Activated CD8-positive, alpha-beta memory T cell treated with anti-CD3 and anti-CD28 coated beads, Interleukin-2, amount 10 ng/mL, durations not matched to agents 7 days and 5 days (primary cell): ENCODE measurements around the gene KLF11. TPM values are rescaled to one million over a fixed set of nuclear protein-coding genes. Genes with fewer than 3 reads are reported as not detected.

Experiments used
- ATAC-seq: fragments of 150-1000 bp; cut with Tn5 transposase; one replicate; pipeline ENCODE4 v1.10.0; 2021; ENCODE audit warnings: moderate library complexity
- CTCF ChIA-PET: fragments of 350-600 bp; sonication (Branson Sonifier 250); formaldehyde crosslinking; loops from one replicate; lab custom pipeline; 2021; ENCODE audit warnings: antibody characterized with exemption; lab: Charles Lee
- DNase-seq: peaks from one replicate; pipeline ENCODE4 v3.0.0-alpha.2; 2020
- H3K27ac Mint-ChIP-seq: one replicate; pipeline ENCODE4 v1.8.0; 2021; ENCODE audit warnings: mild to moderate bottlenecking, mixed read lengths
- H3K27me3 Mint-ChIP-seq: one replicate; pipeline ENCODE4 v1.8.0; 2021; ENCODE audit warnings: mixed read lengths
- H3K36me3 Mint-ChIP-seq: one replicate; pipeline ENCODE4 v1.8.0; 2021; ENCODE audit warnings: mild to moderate bottlenecking, mixed read lengths
- H3K4me1 Mint-ChIP-seq: one replicate; pipeline ENCODE4 v1.8.0; 2021; ENCODE audit warnings: mixed read lengths
- H3K4me3 Mint-ChIP-seq: one replicate; pipeline ENCODE4 v1.8.0; 2021; ENCODE audit warnings: mild to moderate bottlenecking, moderate library complexity, mixed read lengths
- H3K9me3 Mint-ChIP-seq: one replicate; pipeline ENCODE4 v1.8.0; 2022; ENCODE audit warnings: low read depth, mixed read lengths
- total RNA-seq, 2 experiments: library from RNA; stranded (reverse); gene quantifications; one replicate each; pipeline ENCODE4 v1.2.3, GENCODE V29; 2021

Gene KLF11
- total RNA-seq, 2 experiments from 2014 or later, result 10.4 to 11.0 TPM

GRCh38 chr2:10097352-10098148 is 54.2 kb downstream of the KLF11 start:
- peak; percentile 52 for DNase-seq
- peak; percentile 82 for ATAC-seq
- no peak overlapping the region for H3K27ac Mint-ChIP-seq
- no peaks in the 10 kb centered on the region for H3K9me3 Mint-ChIP-seq
- peaks cover 2% of the 10 kb centered on the region for H3K4me1 Mint-ChIP-seq
- no peak overlapping the region for H3K4me3 Mint-ChIP-seq
- peaks cover 37% of the 10 kb centered on the region for H3K27me3 Mint-ChIP-seq
- CTCF ChIA-PET, result interaction anchor here (0.9 to 6.8 kb wide), 20 partner anchors 9 to 338 kb away, joined by 3 to 111 read pairs (median 5); partner anchors contain the start of gene CYS1
- no peaks in the 10 kb centered on the region for H3K36me3 Mint-ChIP-seq

- CTCF ChIA-PET, result interaction anchor here (0.8 to 2.2 kb wide), 4 partner anchors 10 to 308 kb away, joined by 3 to 12 read pairs (median 6); no protein-coding TSS in a partner anchor
- no peaks in the 10 kb centered on the region for H3K36me3 Mint-ChIP-seq
- H3K27ac Mint-ChIP-seq, result no peak overlapping the region
- DNase-seq, result no peak
- H3K4me3 Mint-ChIP-seq, result no peak overlapping the region
- no peaks in the 10 kb centered on the region for H3K4me1 Mint-ChIP-seq
- H3K9me3 Mint-ChIP-seq, result no peaks in the 10 kb centered on the region
- H3K27me3 Mint-ChIP-seq, result peaks cover 16% of the 10 kb centered on the region
- no peak for ATAC-seq
These were observed 58.1 kb downstream of the KLF11 start for GRCh38 chr2:10101491-10101890.

GRCh38 chr2:10103179-10103578 is 59.8 kb downstream of the KLF11 start:
- no peaks in the 10 kb centered on the region for H3K4me1 Mint-ChIP-seq
- no peak overlapping the region for H3K27ac Mint-ChIP-seq
- H3K4me3 Mint-ChIP-seq, result no peak overlapping the region
- peaks cover 8% of the 10 kb centered on the region for H3K36me3 Mint-ChIP-seq
- peaks cover 6% of the 10 kb centered on the region for H3K27me3 Mint-ChIP-seq
- CTCF ChIA-PET, result interaction anchor here (1.1 to 1.4 kb wide), 2 partner anchors 22 to 31 kb away, joined by 3 to 5 read pairs; no protein-coding TSS in a partner anchor
- no peaks in the 10 kb centered on the region for H3K9me3 Mint-ChIP-seq
- DNase-seq (no peak), ATAC-seq (no peak)

Other genes starting within 250 kb of the KLF11 start
- 10 to 100 TPM; 29.5 to 31.2 TPM for gene TAF1B, start 200.1 kb upstream of the KLF11 start, total RNA-seq
- gene GRHL1, start 91.9 kb upstream of the KLF11 start, total RNA-seq, result 1 to 10 TPM in 1 of 2 experiments, under 1 TPM in 1; 0.64 to 1.0 TPM
- under 1 TPM in 1 of 2 experiments, not detected in 1; 0.75 TPM for gene CYS1, start 36.9 kb downstream of the KLF11 start, total RNA-seq
- 100 to 1,000 TPM; 506 to 648 TPM for gene RRM2, start 79.2 kb downstream of the KLF11 start, total RNA-seq